PC-3 (cell line): ENCODE measurements around the gene PRPS1. TPM values are rescaled to one million over a fixed set of nuclear protein-coding genes. Genes with fewer than 3 reads are reported as not detected.
"Not testable (repeated sequence)": the region's sequence is repeated elsewhere in the genome, so short reads cannot be mapped to it uniquely, and the experiment has no call there.

Source experiments
- ATAC-seq: fragments of 200-7000 bp; cut with Tn5 transposase; 2 replicates; pipeline ENCODE4 v1.9.1; 2020; ENCODE audit warnings: mild to moderate bottlenecking, moderate library complexity
- BruUV-seq: library from RNA; stranded (reverse); fragments of 400-500 nt; replicated peaks from 2 replicates; lab custom pipeline; 2021; lab: Mats Ljungman, UMichigan
- CTCF ChIA-PET: fragments of 300-600 bp; sonication (Branson Sonifier 250); formaldehyde crosslinking; loops from one replicate; lab custom pipeline; 2022; ENCODE audit warnings: antibody characterized with exemption; lab: Charles Lee
- POLR2A ChIA-PET: fragments of 300-600 bp; sonication (Branson Sonifier 250); formaldehyde crosslinking; loops from one replicate; lab custom pipeline; 2022; ENCODE audit warnings: antibody characterized with exemption; ENCODE audit not compliant: unreplicated experiment; lab: Charles Lee
- DNase-seq: peaks from one replicate; pipeline ENCODE4 v3.0.0-alpha.2; 2015
- H2AFZ ChIP-seq: fragments of 300-600 bp; sonication (generic); 2 replicates; pipeline ENCODE4 v1.6.0; 2016; ENCODE audit warnings: antibody characterized with exemption, low read length
- H3F3A ChIP-seq: fragments of 300-600 bp; sonication (generic); one replicate; pipeline ENCODE4 v1.6.0; 2017; ENCODE audit warnings: antibody characterized with exemption, low read length, control low read depth, mild to moderate bottlenecking; ENCODE audit not compliant: unreplicated experiment
- H3K27ac ChIP-seq: fragments of 300-600 bp; sonication (generic); 2 replicates; pipeline ENCODE4 v1.5.1; 2016; ENCODE audit warnings: mild to moderate bottlenecking, low read length
- H3K27me3 ChIP-seq: fragments of 300-600 bp; sonication (generic); 2 replicates; pipeline ENCODE4 v1.6.1; 2016; ENCODE audit warnings: low read length, mixed read lengths
- H3K36me3 ChIP-seq: fragments of 300-600 bp; sonication (generic); 2 replicates; pipeline ENCODE4 v1.6.1; 2016; ENCODE audit warnings: low read depth, mixed run types, low read length, mixed read lengths
- H3K4me1 ChIP-seq: fragments of 300-600 bp; sonication (generic); 2 replicates; pipeline ENCODE4 v1.5.1; 2016; ENCODE audit warnings: low read length; ENCODE audit not compliant: insufficient read depth
- H3K4me2 ChIP-seq: fragments of 300-600 bp; sonication (generic); 2 replicates; pipeline ENCODE4 v1.6.0; 2016; ENCODE audit warnings: low read length
- H3K4me3 ChIP-seq: fragments of 300-600 bp; sonication (generic); 2 replicates; pipeline ENCODE4 v1.5.1; 2016; ENCODE audit warnings: mild to moderate bottlenecking, low read length, mixed read lengths
- H3K79me2 ChIP-seq: fragments of 300-600 bp; sonication (generic); 2 replicates; pipeline ENCODE4 v1.6.1; 2017; ENCODE audit warnings: low read length, mixed read lengths
- H3K9ac ChIP-seq: fragments of 300-600 bp; sonication (generic); 2 replicates; pipeline ENCODE4 v1.6.0; 2016; ENCODE audit warnings: mild to moderate bottlenecking, low read length
- H3K9me2 ChIP-seq: fragments of 300-600 bp; sonication (generic); replicated peaks from 2 replicates; pipeline ENCODE4 v1.6.1; 2016; ENCODE audit warnings: mixed run types, low read length, mixed read lengths
- H3K9me3 ChIP-seq: fragments of 300-600 bp; sonication (generic); 2 replicates; pipeline ENCODE4 v1.6.1; 2016; ENCODE audit warnings: low read length, mixed read lengths
- H4K20me1 ChIP-seq: fragments of 300-600 bp; sonication (generic); 2 replicates; pipeline ENCODE4 v1.6.1; 2016; ENCODE audit warnings: low read length, mixed read lengths
- CTCF ChIP-seq: fragments of 300-600 bp; sonication (generic); conservative IDR thresholded peaks from 2 replicates; pipeline ENCODE4 v1.5.1; 2017; ENCODE audit warnings: antibody characterized with exemption, low read depth, mild to moderate bottlenecking, low read length
- EZH2 ChIP-seq: fragments of 300-600 bp; sonication (generic); IDR thresholded peaks from one replicate; pipeline ENCODE4 v1.6.1; 2017; ENCODE audit warnings: antibody characterized with exemption, mild to moderate bottlenecking, low read length; ENCODE audit not compliant: unreplicated experiment
- EZH2phosphoT487 ChIP-seq: fragments of 300-600 bp; sonication (generic); IDR thresholded peaks from 2 replicates; pipeline ENCODE4 v1.6.1; 2018; ENCODE audit warnings: mild to moderate bottlenecking, antibody characterized with exemption, low read length, borderline replicate concordance
- intact Hi-C: fragments of 100-400 bp; cut with micrococcal nuclease; formaldehyde crosslinking; loops from 2 replicates; pipeline ENCODE4 v1.9.0; 2023
- total RNA-seq: library from RNA; depleted of rRNA; stranded (reverse); fragments of >200 nt; gene quantifications from 2 replicates; pipeline ENCODE4 v1.2.3, GENCODE V29; 2014

PRPS1 gene
- total RNA-seq, 1 experiment from 2014 or later, result 57.0 TPM

- no peak overlapping the region for H3K4me2 ChIP-seq
- no peaks in the 10 kb centered on the region for H3K9me2 ChIP-seq
- ATAC-seq, result peak; percentile 54
- H2AFZ ChIP-seq, result no peak overlapping the region
- DNase-seq, result no peak
- H3K79me2 ChIP-seq, result peaks cover 3% of the 10 kb centered on the region; the same call in 1 of the 2 replicates
- ChIA-PET POLR2A (interaction anchor here (0.5 kb wide), 1 partner anchor 48 kb away, joined by 3 read pairs; no protein-coding TSS in a partner anchor), CTCF (no interaction called here)
- no peaks in the 10 kb centered on the region for H3K27me3 ChIP-seq
- no peak overlapping the region for H3K4me3 ChIP-seq
- no TSS peak for BruUV-seq
- H3K36me3 ChIP-seq, result no peaks in the 10 kb centered on the region
- TF ChIP-seq EZH2phosphoT487 (no peak), EZH2 (no peak), CTCF (no peak)
- H3K9ac ChIP-seq, result no peak overlapping the region
- no peak overlapping the region for H3K27ac ChIP-seq
- no peaks in the 10 kb centered on the region for H3F3A ChIP-seq
- H3K4me1 ChIP-seq, result peaks cover 17% of the 10 kb centered on the region
- intact Hi-C loops, result loop anchor here (5.0 kb wide), 1 partner anchor 222 kb away; no protein-coding TSS in a partner anchor
- H3K9me3 ChIP-seq, result no peaks in the 10 kb centered on the region
- H4K20me1 ChIP-seq, result no peaks in the 10 kb centered on the region
These were observed 41.7 kb downstream of the PRPS1 start for GRCh38 chrX:107669885-107670628.

GRCh38 chrX:107671256-107671655 lies 42.9 kb downstream of the PRPS1 start:
- H3K27me3 ChIP-seq, BruUV-seq, CTCF ChIA-PET, H3K36me3 ChIP-seq, POLR2A ChIA-PET, H3F3A ChIP-seq, H3K27ac ChIP-seq, H4K20me1 ChIP-seq, H3K9me3 ChIP-seq, H3K9me2 ChIP-seq, H3K4me3 ChIP-seq, H3K9ac ChIP-seq, H2AFZ ChIP-seq, DNase-seq, ATAC-seq, H3K4me2 ChIP-seq: not testable (repeated sequence)
- Histone ChIP-seq H3K79me2 (peaks cover 15% of the 10 kb centered on the region), H3K4me1 (peaks cover 22% of the 10 kb centered on the region)
- intact Hi-C loops, result loop anchor here (5.0 kb wide), 1 partner anchor 221 kb away; no protein-coding TSS in a partner anchor

GRCh38 chrX:107672955-107673378 lies 44.7 kb downstream of the PRPS1 start:
- Histone ChIP-seq H3K36me3 (no peaks in the 10 kb centered on the region), H2AFZ (0 out of 2 replicates have a peak overlapping the region, but pooled peaks have one; percentile 38), H3K79me2 (peaks cover 18% of the 10 kb centered on the region), H3K9me2 (no peaks in the 10 kb centered on the region), H3K9ac (peak overlapping the region; percentile 44), H3K9me3 (no peaks in the 10 kb centered on the region), H3F3A (no peaks in the 10 kb centered on the region), H3K4me1 (peaks cover 28% of the 10 kb centered on the region), H4K20me1 (no peaks in the 10 kb centered on the region), H3K27ac (peak overlapping the region; percentile 30; the same call in 1 of the 2 replicates), H3K4me2 (peak overlapping the region; percentile 67), H3K4me3 (0 out of 2 replicates have a peak overlapping the region, but pooled peaks have one; percentile 12), H3K27me3 (no peaks in the 10 kb centered on the region)
- POLR2A ChIA-PET, result interaction anchor here (0.6 kb wide), 1 partner anchor 246 kb away, joined by 4 read pairs; no protein-coding TSS in a partner anchor
- BruUV-seq, result no TSS peak
- CTCF ChIA-PET, result interaction anchor here (0.6 to 2.1 kb wide), 10 partner anchors 19 to 353 kb away, joined by 3 to 27 read pairs (median 4); partner anchors contain the start of genes NCBP2L, PRPS1 and TSC22D3
- TF ChIP-seq EZH2phosphoT487 (no peak), EZH2 (no peak), CTCF (peak; percentile 66)
- intact Hi-C loops, result loop anchor here (1.0 to 5.0 kb wide), 3 partner anchors 45 to 219 kb away; partner anchors contain the start of gene NCBP2L
- ATAC-seq (peak; percentile 39), DNase-seq (peak; percentile 84)
